SK-N-SH (cell line): Measurements from ENCODE around the gene H6PD. TPM values are rescaled to one million over a fixed set of nuclear protein-coding genes. Genes with fewer than 3 reads are reported as not detected.

Experiments
- CHD2 ChIP-seq: fragments of 150-350 bp; IDR thresholded peaks from 2 replicates; pipeline ENCODE4 v1.6.1; 2018; ENCODE audit warnings: low read length; ENCODE audit not compliant: partially characterized antibody
- ELF1 ChIP-seq: IDR thresholded peaks from 2 replicates; pipeline ENCODE4 v1.4.0; 2012
- EZH2phosphoT487 ChIP-seq: fragments of 200-600 bp; sonication (generic); IDR thresholded peaks from 2 replicates; pipeline ENCODE4 v1.6.1; 2017; ENCODE audit warnings: low read depth, mixed run types, mild to moderate bottlenecking, antibody characterized with exemption, moderate library complexity, borderline replicate concordance
- FOSL2 ChIP-seq: IDR thresholded peaks from 2 replicates; pipeline ENCODE4 v1.4.0; 2012; ENCODE audit warnings: low read depth, mild to moderate bottlenecking, moderate library complexity, borderline replicate concordance
- GABPA ChIP-seq: IDR thresholded peaks from 2 replicates; pipeline ENCODE4 v1.4.0; 2012; ENCODE audit warnings: low read depth, mild to moderate bottlenecking
- GATA2 ChIP-seq: sonication (generic); formaldehyde crosslinking; IDR thresholded peaks from 2 replicates; pipeline ENCODE4 v1.5.0; 2020; ENCODE audit warnings: mild to moderate bottlenecking, missing genetic modification reagents
- MXI1 ChIP-seq: IDR thresholded peaks from 2 replicates; pipeline ENCODE4 v1.6.1; 2012; ENCODE audit warnings: mild to moderate bottlenecking, low read depth, low read length, improper control_type of control experiment
- POLR2AphosphoS5 ChIP-seq: IDR thresholded peaks from 2 replicates; pipeline ENCODE4 v1.6.1; 2012; ENCODE audit warnings: low read depth, low read length
- RAD21 ChIP-seq: IDR thresholded peaks from 2 replicates; pipeline ENCODE4 v1.6.1; 2012; ENCODE audit warnings: mild to moderate bottlenecking, low read length
- REST ChIP-seq: IDR thresholded peaks from 2 replicates; pipeline ENCODE4 v1.6.1; 2012; ENCODE audit warnings: mild to moderate bottlenecking, low read depth, low read length, moderate library complexity
- RFX5 ChIP-seq: IDR thresholded peaks from 2 replicates; pipeline ENCODE4 v1.6.1; 2012; ENCODE audit warnings: mild to moderate bottlenecking, improper control_type of control experiment, low read length
- TCF12 ChIP-seq: IDR thresholded peaks from 2 replicates; pipeline ENCODE4 v1.4.0; 2012
- USF2 ChIP-seq: fragments of 150-350 bp; IDR thresholded peaks from 2 replicates; pipeline ENCODE4 v1.6.1; 2017; ENCODE audit warnings: antibody characterized with exemption, low read length, low read depth, borderline replicate concordance
- polyA plus RNA-seq, 3 experiments: library from polyadenylated mRNA; depleted of rRNA; stranded (reverse); fragments of >200 nt; gene quantifications; 2 replicates each; pipeline ENCODE4 v1.2.3, GENCODE V29; 2012
- TF ChIP-seq, protein P1 (sequence below): IDR thresholded peaks from 2 replicates; pipeline ENCODE4 v1.4.0; 2012; ENCODE audit warnings: low read depth, borderline replicate concordance
- TF ChIP-seq, protein P2 (sequence below): IDR thresholded peaks from 2 replicates; pipeline ENCODE4 v1.4.0; 2012; ENCODE audit warnings: low read depth, borderline replicate concordance
- TF ChIP-seq, protein P3 (sequence below): fragments of 200-600 bp; sonication (generic); IDR thresholded peaks from 2 replicates; pipeline ENCODE4 v1.6.1; 2017; ENCODE audit warnings: antibody characterized with exemption, mild to moderate bottlenecking, moderate library complexity

Gene H6PD
- polyA plus RNA-seq, 1 of the 3 experiments (the other 2 are of a cell fraction), result 19.1 TPM

DNA sequence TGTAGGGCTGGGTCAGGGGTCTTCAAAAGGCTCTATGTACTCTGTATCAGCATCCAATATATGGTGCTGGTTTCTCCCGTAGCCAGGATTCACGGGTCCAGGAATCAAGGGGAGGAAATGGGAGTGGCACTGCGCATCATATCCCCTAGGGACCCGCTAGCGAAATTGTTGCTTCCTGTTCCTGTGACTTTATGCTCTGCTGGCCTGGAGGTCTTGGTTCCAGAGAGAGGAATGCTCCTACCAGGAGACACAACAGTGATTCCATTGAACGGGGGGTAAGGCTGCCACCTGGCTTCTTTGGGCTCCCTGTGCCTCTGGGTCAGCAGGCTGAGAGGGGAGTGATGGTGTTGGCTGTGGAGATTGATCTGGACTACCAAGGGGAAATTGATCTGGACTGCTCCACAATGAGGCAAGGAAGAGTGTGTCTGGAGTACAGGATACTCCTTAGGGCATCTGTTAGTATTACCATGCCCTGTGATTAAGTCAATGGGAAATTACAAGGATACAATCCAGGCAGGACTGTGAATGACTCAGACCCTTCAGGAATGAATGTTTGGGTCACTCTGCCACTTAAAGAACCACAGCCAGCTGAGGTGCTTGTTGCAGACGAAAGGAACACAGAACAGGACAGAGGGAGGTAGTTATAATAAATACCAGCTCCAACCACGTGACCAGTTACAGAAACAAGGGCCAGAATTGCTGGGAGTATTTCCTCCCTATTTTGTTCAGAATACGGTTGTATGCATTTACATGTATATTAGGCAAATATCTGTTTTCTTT is 68.4 kb downstream of the H6PD start (continued):
- peak; percentile 61; the same call in 1 of the 2 replicates for TF ChIP-seq REST
- TF ChIP-seq RAD21, result no peak
- TF ChIP-seq ELF1, result no peak
- TF ChIP-seq RFX5, result no peak
- TF ChIP-seq TCF12, result peak; percentile 92
- no peak for TF ChIP-seq GATA2 (CRISPR knock-in tag)
- TF ChIP-seq, protein P1, sequence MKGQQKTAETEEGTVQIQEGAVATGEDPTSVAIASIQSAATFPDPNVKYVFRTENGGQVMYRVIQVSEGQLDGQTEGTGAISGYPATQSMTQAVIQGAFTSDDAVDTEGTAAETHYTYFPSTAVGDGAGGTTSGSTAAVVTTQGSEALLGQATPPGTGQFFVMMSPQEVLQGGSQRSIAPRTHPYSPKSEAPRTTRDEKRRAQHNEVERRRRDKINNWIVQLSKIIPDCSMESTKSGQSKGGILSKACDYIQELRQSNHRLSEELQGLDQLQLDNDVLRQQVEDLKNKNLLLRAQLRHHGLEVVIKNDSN, result peak; percentile 89
- TF ChIP-seq, protein P2, sequence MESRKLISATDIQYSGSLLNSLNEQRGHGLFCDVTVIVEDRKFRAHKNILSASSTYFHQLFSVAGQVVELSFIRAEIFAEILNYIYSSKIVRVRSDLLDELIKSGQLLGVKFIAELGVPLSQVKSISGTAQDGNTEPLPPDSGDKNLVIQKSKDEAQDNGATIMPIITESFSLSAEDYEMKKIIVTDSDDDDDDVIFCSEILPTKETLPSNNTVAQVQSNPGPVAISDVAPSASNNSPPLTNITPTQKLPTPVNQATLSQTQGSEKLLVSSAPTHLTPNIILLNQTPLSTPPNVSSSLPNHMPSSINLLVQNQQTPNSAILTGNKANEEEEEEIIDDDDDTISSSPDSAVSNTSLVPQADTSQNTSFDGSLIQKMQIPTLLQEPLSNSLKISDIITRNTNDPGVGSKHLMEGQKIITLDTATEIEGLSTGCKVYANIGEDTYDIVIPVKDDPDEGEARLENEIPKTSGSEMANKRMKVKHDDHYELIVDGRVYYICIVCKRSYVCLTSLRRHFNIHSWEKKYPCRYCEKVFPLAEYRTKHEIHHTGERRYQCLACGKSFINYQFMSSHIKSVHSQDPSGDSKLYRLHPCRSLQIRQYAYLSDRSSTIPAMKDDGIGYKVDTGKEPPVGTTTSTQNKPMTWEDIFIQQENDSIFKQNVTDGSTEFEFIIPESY, result no peak
- TF ChIP-seq CHD2, result no peak
- no peak for TF ChIP-seq MXI1
- peak; percentile 80; the same call in 1 of the 2 replicates for TF ChIP-seq FOSL2
- TF ChIP-seq POLR2AphosphoS5, result peak; percentile 67
- TF ChIP-seq, protein P3, sequence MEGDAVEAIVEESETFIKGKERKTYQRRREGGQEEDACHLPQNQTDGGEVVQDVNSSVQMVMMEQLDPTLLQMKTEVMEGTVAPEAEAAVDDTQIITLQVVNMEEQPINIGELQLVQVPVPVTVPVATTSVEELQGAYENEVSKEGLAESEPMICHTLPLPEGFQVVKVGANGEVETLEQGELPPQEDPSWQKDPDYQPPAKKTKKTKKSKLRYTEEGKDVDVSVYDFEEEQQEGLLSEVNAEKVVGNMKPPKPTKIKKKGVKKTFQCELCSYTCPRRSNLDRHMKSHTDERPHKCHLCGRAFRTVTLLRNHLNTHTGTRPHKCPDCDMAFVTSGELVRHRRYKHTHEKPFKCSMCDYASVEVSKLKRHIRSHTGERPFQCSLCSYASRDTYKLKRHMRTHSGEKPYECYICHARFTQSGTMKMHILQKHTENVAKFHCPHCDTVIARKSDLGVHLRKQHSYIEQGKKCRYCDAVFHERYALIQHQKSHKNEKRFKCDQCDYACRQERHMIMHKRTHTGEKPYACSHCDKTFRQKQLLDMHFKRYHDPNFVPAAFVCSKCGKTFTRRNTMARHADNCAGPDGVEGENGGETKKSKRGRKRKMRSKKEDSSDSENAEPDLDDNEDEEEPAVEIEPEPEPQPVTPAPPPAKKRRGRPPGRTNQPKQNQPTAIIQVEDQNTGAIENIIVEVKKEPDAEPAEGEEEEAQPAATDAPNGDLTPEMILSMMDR, result no peak
- TF ChIP-seq USF2, result 0 out of 2 replicates have a peak, but pooled peaks have one; percentile 10
- TF ChIP-seq EZH2phosphoT487, result no peak
- TF ChIP-seq GABPA, result 0 out of 2 replicates have a peak, but pooled peaks have one; percentile 16
